ENCODE measurements around the gene TDRD9. TPM values are rescaled to one million over a fixed set of nuclear protein-coding genes. Genes with fewer than 3 reads are reported as not detected.

TDRD9 gene
- total and polyA plus RNA-seq, 2 experiments from 2014 or later: 0.24 TPM; not detected in 1

DNA sequence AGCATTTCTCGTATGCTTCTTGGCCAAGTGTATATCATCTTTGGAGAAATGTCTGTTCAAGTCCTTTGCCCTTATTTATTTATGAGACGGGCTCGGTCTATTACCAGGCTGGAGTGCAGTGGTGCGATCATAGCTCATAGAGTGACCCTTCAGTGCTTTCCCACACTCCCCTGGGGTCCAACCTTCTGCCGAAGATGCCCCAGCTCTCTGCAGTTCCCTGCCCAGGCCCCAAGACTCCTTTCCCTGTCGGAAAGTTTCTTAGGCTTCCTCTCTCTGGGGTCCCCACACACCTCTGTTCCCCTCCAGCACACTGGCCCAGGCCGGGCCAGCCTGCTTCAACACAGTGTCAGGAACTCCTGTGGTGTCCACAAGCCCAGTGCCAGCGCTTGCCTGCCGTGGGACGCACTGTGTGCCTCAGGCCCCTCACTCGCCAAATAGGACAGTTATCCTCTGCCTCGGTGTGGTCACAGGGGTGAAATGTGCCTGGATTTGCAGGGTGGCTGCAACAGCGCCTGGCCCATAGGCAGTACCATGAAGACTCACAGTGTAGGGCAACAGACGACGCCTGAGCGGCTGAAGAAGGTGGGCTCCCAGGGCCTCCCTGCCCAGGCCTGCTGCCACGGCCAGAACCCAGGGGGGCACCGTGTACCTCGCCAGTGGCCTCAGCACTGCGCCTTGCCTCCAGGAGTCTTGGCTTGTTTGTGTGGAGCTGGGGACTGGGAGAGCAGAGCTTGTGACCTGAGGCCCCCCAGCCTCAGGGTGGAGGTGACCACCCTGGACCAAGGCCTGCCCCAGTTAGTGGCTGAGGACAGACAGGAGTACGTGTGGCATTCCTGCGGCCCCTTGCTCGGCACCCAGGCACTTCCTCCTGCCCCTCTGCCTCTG, 152.4 kb downstream of the TDRD9 start:
- 0 out of 2 replicates have a peak, but pooled peaks cover 3% of the 10 kb centered on the region for H3K4me1 ChIP-seq (ENCODE audit: insufficient read depth)
- H3K4me3 ChIP-seq: no peak overlapping the region
- no peaks in the 10 kb centered on the region for H3K79me2 ChIP-seq (replicated peaks; ENCODE audit: insufficient read depth)
- no peak overlapping the region for H3K4me2 ChIP-seq
- no peaks in the 10 kb centered on the region; the same call in 2 of the 3 replicates for H3K36me3 Mint-ChIP-seq (ENCODE audit: low read depth)
- H3F3A ChIP-seq (replicated peaks; ENCODE audit: low read depth): no peaks in the 10 kb centered on the region
- ATAC-seq (no peak), DNase-seq (ENCODE audit: low spot score) (no peak)
- H3K27ac Mint-ChIP-seq: no peak overlapping the region
- no peak overlapping the region for H3K27ac ChIP-seq (ENCODE audit: low read depth)
- H3K9me2 ChIP-seq (ENCODE audit: insufficient read depth): no peaks in the 10 kb centered on the region
- no peak for TF ChIP-seq STAT1 (IDR thresholded peaks at IDR 0.05; ENCODE audit: unreplicated experiment)
- no peak for TF ChIP-seq EZH2phosphoT487 (IDR thresholded peaks at IDR 0.05; ENCODE audit: unreplicated experiment)
- TF ChIP-seq, protein P1, sequence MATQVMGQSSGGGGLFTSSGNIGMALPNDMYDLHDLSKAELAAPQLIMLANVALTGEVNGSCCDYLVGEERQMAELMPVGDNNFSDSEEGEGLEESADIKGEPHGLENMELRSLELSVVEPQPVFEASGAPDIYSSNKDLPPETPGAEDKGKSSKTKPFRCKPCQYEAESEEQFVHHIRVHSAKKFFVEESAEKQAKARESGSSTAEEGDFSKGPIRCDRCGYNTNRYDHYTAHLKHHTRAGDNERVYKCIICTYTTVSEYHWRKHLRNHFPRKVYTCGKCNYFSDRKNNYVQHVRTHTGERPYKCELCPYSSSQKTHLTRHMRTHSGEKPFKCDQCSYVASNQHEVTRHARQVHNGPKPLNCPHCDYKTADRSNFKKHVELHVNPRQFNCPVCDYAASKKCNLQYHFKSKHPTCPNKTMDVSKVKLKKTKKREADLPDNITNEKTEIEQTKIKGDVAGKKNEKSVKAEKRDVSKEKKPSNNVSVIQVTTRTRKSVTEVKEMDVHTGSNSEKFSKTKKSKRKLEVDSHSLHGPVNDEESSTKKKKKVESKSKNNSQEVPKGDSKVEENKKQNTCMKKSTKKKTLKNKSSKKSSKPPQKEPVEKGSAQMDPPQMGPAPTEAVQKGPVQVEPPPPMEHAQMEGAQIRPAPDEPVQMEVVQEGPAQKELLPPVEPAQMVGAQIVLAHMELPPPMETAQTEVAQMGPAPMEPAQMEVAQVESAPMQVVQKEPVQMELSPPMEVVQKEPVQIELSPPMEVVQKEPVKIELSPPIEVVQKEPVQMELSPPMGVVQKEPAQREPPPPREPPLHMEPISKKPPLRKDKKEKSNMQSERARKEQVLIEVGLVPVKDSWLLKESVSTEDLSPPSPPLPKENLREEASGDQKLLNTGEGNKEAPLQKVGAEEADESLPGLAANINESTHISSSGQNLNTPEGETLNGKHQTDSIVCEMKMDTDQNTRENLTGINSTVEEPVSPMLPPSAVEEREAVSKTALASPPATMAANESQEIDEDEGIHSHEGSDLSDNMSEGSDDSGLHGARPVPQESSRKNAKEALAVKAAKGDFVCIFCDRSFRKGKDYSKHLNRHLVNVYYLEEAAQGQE (IDR thresholded peaks at IDR 0.05; ENCODE audit: unreplicated experiment): no peak
- TF ChIP-seq JUNB (IDR thresholded peaks at IDR 0.05; ENCODE audit: unreplicated experiment): no peak
- TF ChIP-seq POLR2AphosphoS5 (IDR thresholded peaks at IDR 0.05; ENCODE audit: low read depth): no peak
- TF ChIP-seq, protein P2, sequence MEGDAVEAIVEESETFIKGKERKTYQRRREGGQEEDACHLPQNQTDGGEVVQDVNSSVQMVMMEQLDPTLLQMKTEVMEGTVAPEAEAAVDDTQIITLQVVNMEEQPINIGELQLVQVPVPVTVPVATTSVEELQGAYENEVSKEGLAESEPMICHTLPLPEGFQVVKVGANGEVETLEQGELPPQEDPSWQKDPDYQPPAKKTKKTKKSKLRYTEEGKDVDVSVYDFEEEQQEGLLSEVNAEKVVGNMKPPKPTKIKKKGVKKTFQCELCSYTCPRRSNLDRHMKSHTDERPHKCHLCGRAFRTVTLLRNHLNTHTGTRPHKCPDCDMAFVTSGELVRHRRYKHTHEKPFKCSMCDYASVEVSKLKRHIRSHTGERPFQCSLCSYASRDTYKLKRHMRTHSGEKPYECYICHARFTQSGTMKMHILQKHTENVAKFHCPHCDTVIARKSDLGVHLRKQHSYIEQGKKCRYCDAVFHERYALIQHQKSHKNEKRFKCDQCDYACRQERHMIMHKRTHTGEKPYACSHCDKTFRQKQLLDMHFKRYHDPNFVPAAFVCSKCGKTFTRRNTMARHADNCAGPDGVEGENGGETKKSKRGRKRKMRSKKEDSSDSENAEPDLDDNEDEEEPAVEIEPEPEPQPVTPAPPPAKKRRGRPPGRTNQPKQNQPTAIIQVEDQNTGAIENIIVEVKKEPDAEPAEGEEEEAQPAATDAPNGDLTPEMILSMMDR (conservative IDR thresholded peaks at IDR 0.05; ENCODE audit: low read depth in 2 of 2): no peak
- TF ChIP-seq, protein P3, sequence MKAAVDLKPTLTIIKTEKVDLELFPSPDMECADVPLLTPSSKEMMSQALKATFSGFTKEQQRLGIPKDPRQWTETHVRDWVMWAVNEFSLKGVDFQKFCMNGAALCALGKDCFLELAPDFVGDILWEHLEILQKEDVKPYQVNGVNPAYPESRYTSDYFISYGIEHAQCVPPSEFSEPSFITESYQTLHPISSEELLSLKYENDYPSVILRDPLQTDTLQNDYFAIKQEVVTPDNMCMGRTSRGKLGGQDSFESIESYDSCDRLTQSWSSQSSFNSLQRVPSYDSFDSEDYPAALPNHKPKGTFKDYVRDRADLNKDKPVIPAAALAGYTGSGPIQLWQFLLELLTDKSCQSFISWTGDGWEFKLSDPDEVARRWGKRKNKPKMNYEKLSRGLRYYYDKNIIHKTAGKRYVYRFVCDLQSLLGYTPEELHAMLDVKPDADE (IDR thresholded peaks at IDR 0.05): no peak
- no peak for TF ChIP-seq ZNF114 (CRISPR knock-in tag; IDR thresholded peaks at IDR 0.05)
- TF ChIP-seq ZNF331 (CRISPR knock-in tag; IDR thresholded peaks at IDR 0.05; ENCODE audit: low read depth): no peak
- TF ChIP-seq EZH2 (IDR thresholded peaks at IDR 0.05; ENCODE audit: low read depth, unreplicated experiment): no peak
- TF ChIP-seq CREB1 (CRISPR knock-in tag; IDR thresholded peaks at IDR 0.05; ENCODE audit: low read depth): no peak
- TF ChIP-seq NANOG (IDR thresholded peaks at IDR 0.05; ENCODE audit: borderline replicate concordance): no peak
- H3K4me1 Mint-ChIP-seq: peaks cover 9% of the 10 kb centered on the region
- H2AFZ ChIP-seq: no peak overlapping the region
- no peaks in the 10 kb centered on the region for H3K27me3 ChIP-seq (ENCODE audit: insufficient read depth)
- H3K27me3 Mint-ChIP-seq (ENCODE audit: insufficient read depth, low read depth, poor library complexity): peaks cover 14% of the 10 kb centered on the region
- H4K20me1 ChIP-seq (replicated peaks; ENCODE audit: insufficient read depth): no peaks in the 10 kb centered on the region
- H3K4me3 Mint-ChIP-seq: no peak overlapping the region
- H3K9me3 Mint-ChIP-seq: no peaks in the 10 kb centered on the region; the same call in 2 of the 3 replicates
- no peaks in the 10 kb centered on the region for H3K36me3 ChIP-seq (ENCODE audit: insufficient read depth)

Measured in GM23338 (cell line).